Left colon (tissue), 2 donors: ENCODE measurements around the gene SORBS1. TPM values are rescaled to one million over a fixed set of nuclear protein-coding genes. Genes with fewer than 3 reads are reported as not detected.

Experiments used
- total RNA-seq, 2 donors: library from RNA; stranded (reverse); fragmentation: NEBNext Ultra II Directional; extraction: Animal tissue kit (Norgen Biotek cat#: 25700); gene quantifications; one replicate each; pipeline ENCODE4 v1.2.1, GENCODE V29; 2021
- donor health status: DM: no; HTN: no; CAD: no.
- donor health status: DM: yes; HTN: yes; CAD: no.

Gene SORBS1
- total RNA-seq, 2 donors from 2014 or later = 20.6 to 120 TPM

Other genes starting within 250 kb of the SORBS1 start
- 100 to 1,000 TPM; 123 to 177 TPM for gene ALDH18A1, start 95.3 kb upstream of the SORBS1 start, total RNA-seq
- 10 to 100 TPM; 26.6 to 29.6 TPM for gene TCTN3, start 132.6 kb upstream of the SORBS1 start, total RNA-seq
- 10 to 100 TPM in 1 of 2 donors, 1 to 10 TPM in 1; 5.8 to 14.4 TPM for gene ENTPD1, start 194.8 kb upstream of the SORBS1 start, total RNA-seq